Measurements from ENCODE around the gene CCDC50.

DNA sequence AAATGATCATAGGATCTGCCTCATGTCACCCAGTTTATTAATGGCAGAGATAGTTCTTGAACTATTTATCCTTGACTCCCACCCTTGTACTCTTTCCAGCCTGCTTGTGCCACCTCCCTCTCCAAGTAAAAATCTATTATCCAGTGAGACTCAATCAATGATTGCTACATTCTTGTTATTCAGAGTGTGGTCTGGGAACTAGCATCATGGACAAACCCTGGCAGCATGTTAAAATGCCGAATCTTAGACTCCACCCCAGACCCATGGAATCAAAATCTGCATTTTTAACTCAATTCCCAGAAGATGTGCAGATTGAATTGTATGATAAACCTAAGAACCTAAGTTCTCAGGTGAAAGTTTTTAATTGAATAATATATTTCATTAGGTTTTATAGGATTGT, 97.1 kb downstream of the CCDC50 start:
- no peak for TF ChIP-seq CTCF (IDR thresholded peaks at IDR 0.05)
- no peak for TF ChIP-seq POLR2A (IDR thresholded peaks at IDR 0.05)
- no peak for TF ChIP-seq EP300 (IDR thresholded peaks at IDR 0.05)

Measured in stomach (tissue), 4 donors.